H1 (cell line): ENCODE results near the gene CCL22. TPM values are rescaled to one million over a fixed set of nuclear protein-coding genes. Genes with fewer than 3 reads are reported as not detected.

ENCODE experiments used
- CTCF ChIA-PET: fragments of 300-600 bp; sonication (Branson Sonifier 250); formaldehyde crosslinking; loops from one replicate; lab custom pipeline; 2021; ENCODE audit not compliant: partially characterized antibody; lab: Charles Lee
- POLR2A ChIA-PET: fragments of 300-600 bp; sonication (Branson Sonifier 250); formaldehyde crosslinking; loops from one replicate; lab custom pipeline; 2021; ENCODE audit warnings: inconsistent platforms; ENCODE audit not compliant: partially characterized antibody; lab: Charles Lee
- DNase-seq, 2 experiments: peaks; one replicate each; pipeline versions ENCODE4 v3.0.0 to v3.0.0-alpha.2; 2010 to 2022; ENCODE audit warnings: low spot score in 2 of 2, low read depth in 1 of 2, mixed read lengths in 1 of 2
- FAIRE-seq: peaks from 2 replicates; lab custom pipeline; 2011; peaks lifted over from hg19 to GRCh38; lab: Jason Lieb, UNC
- H2AFZ ChIP-seq: 2 replicates; pipeline ENCODE4 v1.8.1; 2012; ENCODE audit warnings: low read length, inconsistent platforms
- H2AK5ac ChIP-seq: 2 replicates; pipeline ENCODE4 v1.6.1; 2013; ENCODE audit warnings: low read depth, low read length
- H2BK120ac ChIP-seq: replicated peaks from 2 replicates; pipeline ENCODE3; 2013; ENCODE audit warnings: low read depth, low read length, inconsistent platforms
- H2BK12ac ChIP-seq: 2 replicates; pipeline ENCODE4 v1.6.1; 2013; ENCODE audit warnings: low read depth, low read length
- H2BK15ac ChIP-seq: 2 replicates; pipeline ENCODE4 v1.6.1; 2013; ENCODE audit warnings: low read length
- H2BK20ac ChIP-seq: 2 replicates; pipeline ENCODE4 v1.6.1; 2013; ENCODE audit warnings: low read length
- H2BK5ac ChIP-seq: 2 replicates; pipeline ENCODE4 v1.6.1; 2013; ENCODE audit warnings: low read depth, low read length
- H3K14ac ChIP-seq: 2 replicates; pipeline ENCODE4 v1.6.1; 2013; ENCODE audit warnings: inconsistent platforms; ENCODE audit not compliant: insufficient read length
- H3K18ac ChIP-seq: 2 replicates; pipeline ENCODE4 v1.6.1; 2013; ENCODE audit warnings: low read length; ENCODE audit errors: extremely low read depth
- H3K23ac ChIP-seq: 2 replicates; pipeline ENCODE4 v1.6.1; 2013; ENCODE audit warnings: inconsistent platforms; ENCODE audit not compliant: insufficient read length
- H3K23me2 ChIP-seq: 2 replicates; pipeline ENCODE4 v1.6.1; 2013; ENCODE audit warnings: low read depth, low read length
- H3K27ac ChIP-seq: 2 replicates; pipeline ENCODE4 v1.6.1; 2011; ENCODE audit warnings: low read depth, low read length, inconsistent platforms
- H3K27me3 ChIP-seq, 4 experiments: replicated peaks in 1 of 4; 1 replicate in 1 of 4; 2 replicates in 3 of 4; pipeline versions ENCODE4 v1.6.1 to v1.8.1; 2011 to 2013; ENCODE audit warnings: low read length in 3 of 4, mild to moderate bottlenecking in 3 of 4, inconsistent platforms in 2 of 4, mixed read lengths in 2 of 4, moderate library complexity in 1 of 4; ENCODE audit not compliant: control insufficient read depth in 3 of 4, insufficient read depth in 3 of 4; ENCODE audit errors: extremely low read depth in 1 of 4
- H3K36me3 ChIP-seq, 4 experiments: 2 replicates each; pipeline versions ENCODE4 v1.6.1 to v1.8.1; 2011 to 2013; ENCODE audit warnings: mild to moderate bottlenecking in 4 of 4, low read length in 3 of 4, moderate library complexity in 2 of 4, control low read depth in 1 of 4, inconsistent platforms in 1 of 4; ENCODE audit not compliant: insufficient read depth in 4 of 4, control insufficient read depth in 2 of 4
- H3K4ac ChIP-seq: replicated peaks from 2 replicates; pipeline ENCODE3; 2013; ENCODE audit warnings: low read length, low read depth, mixed read lengths, inconsistent platforms; ENCODE audit not compliant: insufficient read length
- H3K4me1 ChIP-seq, 4 experiments: replicated peaks in 1 of 4; 1 replicate in 1 of 4; 2 replicates in 3 of 4; pipeline versions ENCODE4 v1.6.1 to v1.8.1; 2011 to 2013; ENCODE audit warnings: low read length in 3 of 4, inconsistent platforms in 2 of 4, mixed read lengths in 1 of 4; ENCODE audit not compliant: insufficient read depth in 4 of 4, control insufficient read depth in 3 of 4
- H3K4me2 ChIP-seq, 2 experiments: 2 replicates each; pipeline versions ENCODE4 v1.6.1 to v1.8.1; 2011 to 2013; ENCODE audit warnings: low read depth in 2 of 2, low read length in 2 of 2, control low read depth in 1 of 2, inconsistent platforms in 1 of 2, mild to moderate bottlenecking in 1 of 2; ENCODE audit not compliant: insufficient read depth in 1 of 2
- H3K4me3 ChIP-seq, 4 experiments: fragments of 200-600, 300-600 bp in 1 of 4; sonication (generic), shearing (Covaris generic), sonication (Bioruptor Twin) in 1 of 4; 2 replicates each; pipeline versions ENCODE4 v1.5.1 to v1.8.1; 2011 to 2016; ENCODE audit warnings: low read length in 4 of 4, low read depth in 3 of 4, control low read depth in 2 of 4, inconsistent platforms in 2 of 4, mild to moderate bottlenecking in 2 of 4, mixed read lengths in 1 of 4, moderate library complexity in 1 of 4; ENCODE audit not compliant: insufficient read depth in 2 of 4; ENCODE audit errors: extremely low read depth in 1 of 4
- H3K56ac ChIP-seq: replicated peaks from 2 replicates; pipeline ENCODE3; 2013; ENCODE audit warnings: low read depth, mild to moderate bottlenecking, mixed read lengths, low read length, inconsistent platforms; ENCODE audit not compliant: insufficient read length
- H3K79me1 ChIP-seq: 2 replicates; pipeline ENCODE4 v1.6.1; 2013; ENCODE audit warnings: low read depth, low read length, control low read depth
- H3K79me2 ChIP-seq, 2 experiments: 2 replicates each; pipeline versions ENCODE4 v1.6.1 to v1.8.1; 2012 to 2013; ENCODE audit warnings: low read length in 2 of 2, mild to moderate bottlenecking in 2 of 2, inconsistent platforms in 1 of 2; ENCODE audit not compliant: insufficient read depth in 2 of 2, control insufficient read depth in 1 of 2
- H3K9ac ChIP-seq, 4 experiments: replicated peaks in 1 of 4; 1 replicate in 1 of 4; 2 replicates in 3 of 4; pipeline versions ENCODE4 v1.6.1 to v1.8.1; 2011 to 2013; ENCODE audit warnings: low read depth in 3 of 4, low read length in 3 of 4, control low read depth in 2 of 4, mild to moderate bottlenecking in 2 of 4, moderate library complexity in 2 of 4, inconsistent platforms in 1 of 4; ENCODE audit errors: extremely low read depth in 1 of 4
- H3K9me3 ChIP-seq, 2 experiments: 2 replicates each; pipeline versions ENCODE4 v1.6.1 to v1.8.1; 2012 to 2013; ENCODE audit warnings: mild to moderate bottlenecking in 2 of 2, moderate library complexity in 2 of 2, control low read depth in 1 of 2, inconsistent platforms in 1 of 2, low read depth in 1 of 2, low read length in 1 of 2, mixed read lengths in 1 of 2; ENCODE audit not compliant: insufficient read depth in 2 of 2
- H4K20me1 ChIP-seq, 2 experiments: replicated peaks in 1 of 2; 2 replicates each; pipeline versions ENCODE3 to v1.8.1; 2011 to 2013; ENCODE audit warnings: inconsistent platforms in 2 of 2, low read length in 2 of 2, mild to moderate bottlenecking in 1 of 2; ENCODE audit not compliant: insufficient read depth in 2 of 2, control insufficient read depth in 1 of 2
- H4K5ac ChIP-seq: 2 replicates; pipeline ENCODE4 v1.6.1; 2013; ENCODE audit warnings: low read length, low read depth, mixed read lengths, inconsistent platforms; ENCODE audit not compliant: insufficient read length
- H4K8ac ChIP-seq: 2 replicates; pipeline ENCODE4 v1.8.0; 2013; ENCODE audit warnings: mild to moderate bottlenecking, moderate library complexity, low read length, inconsistent platforms; ENCODE audit not compliant: insufficient read depth; ENCODE audit errors: extremely low read depth
- H4K91ac ChIP-seq: replicated peaks from 2 replicates; pipeline ENCODE3; 2013; ENCODE audit warnings: low read length, mixed read lengths, inconsistent platforms; ENCODE audit not compliant: insufficient read length
- CBX5 ChIP-seq: fragments of 300-800, 300-1000 bp; sonication (generic); IDR thresholded peaks from 2 replicates; pipeline ENCODE4 v1.7.1; 2016; ENCODE audit warnings: antibody characterized with exemption, low read length, low read depth
- CEBPB ChIP-seq: IDR thresholded peaks from 2 replicates; pipeline ENCODE4 v1.6.1; 2012; ENCODE audit warnings: low read depth, low read length
- CTBP2 ChIP-seq: IDR thresholded peaks from 2 replicates; pipeline ENCODE4 v1.7.0; 2011; ENCODE audit warnings: borderline replicate concordance, mild to moderate bottlenecking, moderate library complexity, mixed read lengths, low read length; ENCODE audit not compliant: insufficient read depth, insufficient read length
- KDM4A ChIP-seq: IDR thresholded peaks from one replicate; pipeline ENCODE4 v1.7.1; 2012; ENCODE audit warnings: low read depth, mild to moderate bottlenecking, moderate library complexity, low read length, inconsistent platforms; ENCODE audit not compliant: severe bottlenecking
- PHF8 ChIP-seq: fragments of 200-600 bp; sonication (generic); conservative IDR thresholded peaks from 2 replicates; pipeline ENCODE4 v1.7.1; 2012; ENCODE audit warnings: low read depth, mild to moderate bottlenecking, inconsistent platforms, low read length, moderate library complexity
- RBBP5 ChIP-seq: IDR thresholded peaks from 2 replicates; pipeline ENCODE4 v1.7.1; 2012; ENCODE audit warnings: low read depth, mild to moderate bottlenecking, inconsistent platforms, low read length, moderate library complexity, borderline replicate concordance
- RNF2 ChIP-seq: fragments of 200-900, 300-1000 bp; sonication (generic); IDR thresholded peaks from 2 replicates; pipeline ENCODE4 v1.7.1; 2016; ENCODE audit warnings: borderline replicate concordance, low read depth, mild to moderate bottlenecking, antibody characterized with exemption, low read length; ENCODE audit not compliant: poor library complexity, severe bottlenecking; ENCODE audit errors: missing control alignments
- SRF ChIP-seq: IDR thresholded peaks from 2 replicates; pipeline ENCODE4 v1.6.1; 2011; ENCODE audit warnings: mild to moderate bottlenecking, low read depth, low read length, moderate library complexity
- ZNF274 ChIP-seq: IDR thresholded peaks from 2 replicates; pipeline ENCODE4 v1.7.0; 2012; ENCODE audit warnings: low read length, borderline replicate concordance; ENCODE audit errors: extremely low read depth
- WGBS, 2 experiments: shearing (Covaris generic) in 1 of 2; methylation state at CpG; one replicate each; pipeline versions ENCODE4 v1.1.6 to v1.1.7; 2013 to 2015; ENCODE audit warnings: low lambda C conversion rate in 2 of 2, mixed read lengths in 2 of 2, inconsistent platforms in 1 of 2, low coverage in 1 of 2, missing lambda C conversion rate in 1 of 2; ENCODE audit not compliant: insufficient replicate concordance in 2 of 2, insufficient coverage in 1 of 2, insufficient read length in 1 of 2; ENCODE audit errors: extremely low coverage in 1 of 2, missing lambda C conversion rate in 1 of 2; 5-methylcytosine and 5-hydroxymethylcytosine counted together
- polyA plus RNA-seq, 7 experiments: library from polyadenylated mRNA; depleted of rRNA in 3 of 7; stranded (reverse) in 5 of 7; unstranded in 2 of 7; fragments of >200 nt in 5 of 7; fragments of 200-250 nt in 2 of 7; gene quantifications; 1 replicate in 5 of 7; 2 replicates in 1 of 7; 4 replicates in 1 of 7; pipeline versions ENCODE4 v1.2.1 to v1.2.3, GENCODE V29; 2011 to 2013; ENCODE audit warnings: missing spikeins in 2 of 7, mixed read lengths in 2 of 7
- total RNA-seq: library from RNA; stranded (reverse); fragmentation: NEBNext Ultra II Directional; extraction: Animal tissue kit (Norgen Biotek cat#: 25700); gene quantifications from 2 replicates; pipeline ENCODE4 v1.2.1, GENCODE V29; 2021
- TF ChIP-seq, protein P1 (sequence below): IDR thresholded peaks from 2 replicates; pipeline ENCODE4 v1.6.1; 2012; ENCODE audit warnings: inconsistent platforms
- TF ChIP-seq, protein P2 (sequence below): IDR thresholded peaks from 2 replicates; pipeline ENCODE4 v1.6.1; 2012; ENCODE audit warnings: low read length, inconsistent platforms

Gene CCL22
- total and polyA plus RNA-seq, 2 of the 8 experiments (the other 6 are each of a cell fraction or from before 2014, with no cell fraction given), result not detected

DNA sequence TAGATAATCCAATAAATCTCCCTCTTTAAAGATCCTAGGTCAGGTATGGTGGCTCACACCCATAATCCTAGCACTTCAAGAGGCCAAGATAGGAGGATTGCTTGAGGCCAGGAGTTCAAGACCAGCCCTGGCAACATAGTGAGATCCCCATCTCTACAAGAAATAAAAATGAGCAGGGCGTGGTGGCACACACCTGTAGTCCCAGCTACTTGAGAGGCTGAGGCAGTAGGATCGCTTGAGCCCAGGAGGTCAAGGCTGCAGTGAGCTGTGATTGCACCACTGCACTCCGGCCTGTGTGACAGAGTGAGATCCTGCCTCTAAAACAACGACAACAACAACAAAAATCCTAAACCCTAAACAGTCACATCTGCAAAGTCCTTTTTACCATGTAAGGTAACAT lies 2.0 kb upstream of the CCL22 start:
- ChIA-PET POLR2A (no interaction called here), CTCF (interaction anchor here (1.1 kb wide), 1 partner anchor 60 kb away, joined by 5 read pairs; no protein-coding TSS in a partner anchor)
- FAIRE-seq (no peak), DNase-seq (no peak)
- H2BK120ac ChIP-seq, result no peak overlapping the region
- H2BK15ac ChIP-seq, result no peak overlapping the region
- no peaks in the 10 kb centered on the region for H3K9me3 ChIP-seq
- H3K14ac ChIP-seq, result no peak overlapping the region
- H4K5ac ChIP-seq, result no peak overlapping the region
- no peak overlapping the region for H4K91ac ChIP-seq
- no peaks in the 10 kb centered on the region for H3K36me3 ChIP-seq
- H3K18ac ChIP-seq, result no peak overlapping the region
- H3K79me2 ChIP-seq, result no peaks in the 10 kb centered on the region
- H3K4me1 ChIP-seq, result peaks cover 0 to 2% (median 0%) of the 10 kb centered on the region in 4 experiments; a peak in 2 of 7 replicates
- no peak overlapping the region for H3K23ac ChIP-seq
- no peak overlapping the region for H2BK20ac ChIP-seq
- H4K8ac ChIP-seq, result no peak overlapping the region
- no peaks in the 10 kb centered on the region for H3K79me1 ChIP-seq
- WGBS, 2 experiments, result 83% methylated on average over 4 of the region's 4 CpGs; no CpG with 5 or more reads in 1 of the 2 experiments
- no peak overlapping the region for H3K4ac ChIP-seq
- no peak overlapping the region for H3K4me3 ChIP-seq
- H3K9ac ChIP-seq, result no peak overlapping the region
- no peak overlapping the region for H3K27ac ChIP-seq
- no peaks in the 10 kb centered on the region for H3K27me3 ChIP-seq
- H3K56ac ChIP-seq, result no peak overlapping the region
- H2AFZ ChIP-seq, result no peak overlapping the region
- H2BK5ac ChIP-seq, result no peak overlapping the region
- H2BK12ac ChIP-seq, result no peak overlapping the region
- no peak overlapping the region for H2AK5ac ChIP-seq
- H3K4me2 ChIP-seq, result no peak overlapping the region
- H4K20me1 ChIP-seq, result no peaks in the 10 kb centered on the region
- H3K23me2 ChIP-seq, result no peaks in the 10 kb centered on the region; the same call in 1 of the 2 replicates
- TF ChIP-seq KDM4A (no peak), CTBP2 (no peak), CEBPB (no peak), SRF (no peak), RNF2 (no peak), CBX5 (no peak), RBBP5 (no peak), ZNF274 (no peak), PHF8 (no peak)
- TF ChIP-seq, protein P1, sequence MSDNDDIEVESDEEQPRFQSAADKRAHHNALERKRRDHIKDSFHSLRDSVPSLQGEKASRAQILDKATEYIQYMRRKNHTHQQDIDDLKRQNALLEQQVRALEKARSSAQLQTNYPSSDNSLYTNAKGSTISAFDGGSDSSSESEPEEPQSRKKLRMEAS, result no peak
- TF ChIP-seq, protein P2, sequence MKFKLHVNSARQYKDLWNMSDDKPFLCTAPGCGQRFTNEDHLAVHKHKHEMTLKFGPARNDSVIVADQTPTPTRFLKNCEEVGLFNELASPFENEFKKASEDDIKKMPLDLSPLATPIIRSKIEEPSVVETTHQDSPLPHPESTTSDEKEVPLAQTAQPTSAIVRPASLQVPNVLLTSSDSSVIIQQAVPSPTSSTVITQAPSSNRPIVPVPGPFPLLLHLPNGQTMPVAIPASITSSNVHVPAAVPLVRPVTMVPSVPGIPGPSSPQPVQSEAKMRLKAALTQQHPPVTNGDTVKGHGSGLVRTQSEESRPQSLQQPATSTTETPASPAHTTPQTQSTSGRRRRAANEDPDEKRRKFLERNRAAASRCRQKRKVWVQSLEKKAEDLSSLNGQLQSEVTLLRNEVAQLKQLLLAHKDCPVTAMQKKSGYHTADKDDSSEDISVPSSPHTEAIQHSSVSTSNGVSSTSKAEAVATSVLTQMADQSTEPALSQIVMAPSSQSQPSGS, result no peak
